ENCODE results near the gene LTBR.

- TF ChIP-seq CTCF (IDR thresholded peaks at IDR 0.05 in 2 of 3, conservative IDR thresholded peaks at IDR 0.05 in 1 of 3; ENCODE audit: control insufficient read depth in 2 of 3, extremely low read depth in 1 of 3, insufficient read depth in 1 of 3, low read depth in 3 of 3, low read length in 3 of 3), result no peak
- no peak for TF ChIP-seq EZH2 (IDR thresholded peaks at IDR 0.05; ENCODE audit: borderline replicate concordance, control insufficient read depth, low read depth, low read length)
- TF ChIP-seq ZBTB40 (IDR thresholded peaks at IDR 0.05; ENCODE audit: borderline replicate concordance), result no peak
- TF ChIP-seq POLR2AphosphoS5 (IDR thresholded peaks at IDR 0.05; ENCODE audit: low read length), result no peak
- TF ChIP-seq IRF3 (IDR thresholded peaks at IDR 0.05), result no peak
- TF ChIP-seq ZBTB11 (CRISPR knock-in tag; IDR thresholded peaks at IDR 0.05), result no peak
- no peak for TF ChIP-seq MAX (IDR thresholded peaks at IDR 0.05; ENCODE audit: low read depth, low read length)
These were observed 20.5 kb upstream of the LTBR start for GRCh38 chr12:6363330-6364043.

Data from GM12878 (cell line).